HG02970 (cell line): ENCODE data around the gene CYTH3.
"Not testable (repeated sequence)": the region's sequence is repeated elsewhere in the genome, so short reads cannot be mapped to it uniquely, and the experiment has no call there.

ENCODE experiments used
- ATAC-seq: cut with Tn5 transposase; IDR thresholded peaks from one replicate; pipeline ENCODE4 v1.9.1; 2021; ENCODE audit warnings: mild to moderate bottlenecking, moderate library complexity, moderate number of reproducible peaks; ENCODE audit not compliant: unreplicated experiment, low FRiP score

Gene CYTH3

GRCh38 chr7:6234384-6234783, 38.0 kb downstream of the CYTH3 start:
- ATAC-seq: no peak

GRCh38 chr7:6232534-6232933, 39.9 kb downstream of the CYTH3 start:
- no peak for ATAC-seq

GRCh38 chr7:6232116-6232515, 40.3 kb downstream of the CYTH3 start:
- no peak for ATAC-seq

GRCh38 chr7:6231184-6231583, 41.2 kb downstream of the CYTH3 start:
- no peak for ATAC-seq

GRCh38 chr7:6229284-6229683, 43.1 kb downstream of the CYTH3 start:
- not testable (repeated sequence) for ATAC-seq

GRCh38 chr7:6228361-6229229, 43.8 kb downstream of the CYTH3 start:
- no peak for ATAC-seq

GRCh38 chr7:6227294-6227846, 45.1 kb downstream of the CYTH3 start:
- no peak for ATAC-seq

GRCh38 chr7:6226194-6226799, 46.1 kb downstream of the CYTH3 start:
- ATAC-seq: no peak

- ATAC-seq: not testable (repeated sequence)
These were observed 49.0 kb downstream of the CYTH3 start for GRCh38 chr7:6223411-6223810.

- ATAC-seq: not testable (repeated sequence)
These were observed 49.4 kb downstream of the CYTH3 start for GRCh38 chr7:6223010-6223409.

GRCh38 chr7:6221340-6222319, 50.8 kb downstream of the CYTH3 start:
- no peak for ATAC-seq

GRCh38 chr7:6218329-6218728, 54.1 kb downstream of the CYTH3 start:
- no peak for ATAC-seq

- no peak for ATAC-seq
These were observed 60.4 kb downstream of the CYTH3 start for GRCh38 chr7:6212008-6212407.

GRCh38 chr7:6210621-6211372, 61.6 kb downstream of the CYTH3 start:
- no peak for ATAC-seq

- no peak for ATAC-seq
These were observed 63.1 kb downstream of the CYTH3 start for GRCh38 chr7:6209340-6209739.

GRCh38 chr7:6208573-6209328, 63.7 kb downstream of the CYTH3 start:
- no peak for ATAC-seq

GRCh38 chr7:6205971-6206660, 66.3 kb downstream of the CYTH3 start:
- ATAC-seq: no peak

GRCh38 chr7:6203381-6203780, 69.0 kb downstream of the CYTH3 start:
- no peak for ATAC-seq
